Thyroid gland (tissue), 4 donors: ENCODE results near the gene PATZ1. TPM values are rescaled to one million over a fixed set of nuclear protein-coding genes. Genes with fewer than 3 reads are reported as not detected.

ENCODE experiments used
- DNase-seq, 2 donors: peaks; one replicate each; pipeline ENCODE4 v3.0.0-alpha.2; 2019
- H3K27ac ChIP-seq, 3 donors: fragments of 200-600 bp; sonication (generic); 1 replicate in 2 of 3; 2 replicates in 1 of 3; pipeline ENCODE4 v1.5.1; 2016 to 2019; ENCODE audit warnings: mild to moderate bottlenecking in 1 of 3, moderate library complexity in 1 of 3
- H3K27me3 ChIP-seq: fragments of 200-600 bp; sonication (generic); one replicate; pipeline ENCODE4 v1.5.1; 2019
- H3K36me3 ChIP-seq, 2 donors: fragments of 200-600 bp; sonication (generic); one replicate each; pipeline ENCODE4 v1.5.1; 2016 to 2019
- H3K4me1 ChIP-seq, 2 donors: fragments of 200-600 bp; sonication (generic); one replicate each; pipeline ENCODE4 v1.5.1; 2017 to 2019
- H3K4me3 ChIP-seq, 3 donors: fragments of 200-600 bp; sonication (generic); replicated peaks in 1 of 3; 1 replicate in 2 of 3; 2 replicates in 1 of 3; pipeline ENCODE4 v1.5.1; 2016; ENCODE audit warnings: mild to moderate bottlenecking in 1 of 3
- H3K9me3 ChIP-seq: fragments of 200-600 bp; sonication (generic); one replicate; pipeline ENCODE4 v1.5.1; 2017
- POLR2A ChIP-seq, 2 donors: fragments of 450-650 bp; IDR thresholded peaks; one replicate each; pipeline ENCODE4 v1.6.1; 2017; ENCODE audit warnings: antibody characterized with exemption in 2 of 2, mild to moderate bottlenecking in 2 of 2, moderate library complexity in 1 of 2
- WGBS, 2 donors: methylation state at CpG; one replicate each; pipeline ENCODE4 v1.1.5; 2017; 5-methylcytosine and 5-hydroxymethylcytosine counted together
- intact Hi-C: fragments of 100-400 bp; cut with DNase I; formaldehyde crosslinking; loops from one replicate; pipeline ENCODE4 v1.15.1; 2023
- total RNA-seq, 4 donors: library from RNA; depleted of rRNA; stranded (reverse); fragments of >200 nt; gene quantifications; one replicate each; pipeline ENCODE4 v1.2.3, GENCODE V29; 2016
- TF ChIP-seq, protein P1 (sequence below), 6 experiments: fragments of 200-600 bp in 3 of 6; fragments of 450-650 bp in 3 of 6; sonication (generic) in 3 of 6; IDR thresholded peaks; one replicate each; pipeline ENCODE4 v1.5.1; 2016 to 2019; ENCODE audit warnings: antibody characterized with exemption in 6 of 6, mild to moderate bottlenecking in 2 of 6, inconsistent platforms in 1 of 6, moderate library complexity in 1 of 6

Gene PATZ1
- total RNA-seq, 4 donors from 2014 or later, result 33.6 to 54.7 (median 46.1) TPM

DNA sequence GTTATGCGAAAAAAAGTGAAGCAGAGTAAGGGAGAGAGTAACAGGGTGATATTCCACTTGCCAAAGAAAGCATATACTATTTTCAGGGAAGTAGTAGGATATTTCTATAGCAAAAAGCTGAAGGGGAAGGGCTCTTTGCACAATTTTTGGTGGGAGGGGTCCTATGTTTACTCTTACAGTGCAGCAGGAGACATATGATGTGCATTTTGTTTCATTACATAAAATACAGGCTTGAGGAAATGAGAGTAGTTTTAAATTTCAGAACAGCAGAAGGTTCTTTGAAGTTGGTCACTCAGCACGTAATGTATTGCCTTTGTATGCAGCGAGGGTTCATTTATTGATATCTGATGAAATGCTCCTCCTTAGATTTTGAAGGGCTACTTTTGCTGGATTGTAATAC lies 50.8 kb downstream of the PATZ1 start:
- H3K4me3 ChIP-seq, result no peak overlapping the region
- intact Hi-C loops, result no loop called here
- no peaks in the 10 kb centered on the region for H3K27me3 ChIP-seq
- peaks cover 21 to 44% of the 10 kb centered on the region in 2 donors for H3K4me1 ChIP-seq
- TF ChIP-seq POLR2A (IDR thresholded peaks at IDR 0.05), result no peak
- TF ChIP-seq, protein P1, sequence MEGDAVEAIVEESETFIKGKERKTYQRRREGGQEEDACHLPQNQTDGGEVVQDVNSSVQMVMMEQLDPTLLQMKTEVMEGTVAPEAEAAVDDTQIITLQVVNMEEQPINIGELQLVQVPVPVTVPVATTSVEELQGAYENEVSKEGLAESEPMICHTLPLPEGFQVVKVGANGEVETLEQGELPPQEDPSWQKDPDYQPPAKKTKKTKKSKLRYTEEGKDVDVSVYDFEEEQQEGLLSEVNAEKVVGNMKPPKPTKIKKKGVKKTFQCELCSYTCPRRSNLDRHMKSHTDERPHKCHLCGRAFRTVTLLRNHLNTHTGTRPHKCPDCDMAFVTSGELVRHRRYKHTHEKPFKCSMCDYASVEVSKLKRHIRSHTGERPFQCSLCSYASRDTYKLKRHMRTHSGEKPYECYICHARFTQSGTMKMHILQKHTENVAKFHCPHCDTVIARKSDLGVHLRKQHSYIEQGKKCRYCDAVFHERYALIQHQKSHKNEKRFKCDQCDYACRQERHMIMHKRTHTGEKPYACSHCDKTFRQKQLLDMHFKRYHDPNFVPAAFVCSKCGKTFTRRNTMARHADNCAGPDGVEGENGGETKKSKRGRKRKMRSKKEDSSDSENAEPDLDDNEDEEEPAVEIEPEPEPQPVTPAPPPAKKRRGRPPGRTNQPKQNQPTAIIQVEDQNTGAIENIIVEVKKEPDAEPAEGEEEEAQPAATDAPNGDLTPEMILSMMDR (IDR thresholded peaks at IDR 0.05), result no peak
- DNase-seq, result no peak
- H3K27ac ChIP-seq, result peak overlapping the region; percentile 46 to 80 (median 77)
- WGBS, 2 donors, result 86 to 96% methylated on average over 3 of the region's 3 CpGs
- H3K36me3 ChIP-seq, result no peaks in the 10 kb centered on the region
- no peaks in the 10 kb centered on the region for H3K9me3 ChIP-seq

DNA sequence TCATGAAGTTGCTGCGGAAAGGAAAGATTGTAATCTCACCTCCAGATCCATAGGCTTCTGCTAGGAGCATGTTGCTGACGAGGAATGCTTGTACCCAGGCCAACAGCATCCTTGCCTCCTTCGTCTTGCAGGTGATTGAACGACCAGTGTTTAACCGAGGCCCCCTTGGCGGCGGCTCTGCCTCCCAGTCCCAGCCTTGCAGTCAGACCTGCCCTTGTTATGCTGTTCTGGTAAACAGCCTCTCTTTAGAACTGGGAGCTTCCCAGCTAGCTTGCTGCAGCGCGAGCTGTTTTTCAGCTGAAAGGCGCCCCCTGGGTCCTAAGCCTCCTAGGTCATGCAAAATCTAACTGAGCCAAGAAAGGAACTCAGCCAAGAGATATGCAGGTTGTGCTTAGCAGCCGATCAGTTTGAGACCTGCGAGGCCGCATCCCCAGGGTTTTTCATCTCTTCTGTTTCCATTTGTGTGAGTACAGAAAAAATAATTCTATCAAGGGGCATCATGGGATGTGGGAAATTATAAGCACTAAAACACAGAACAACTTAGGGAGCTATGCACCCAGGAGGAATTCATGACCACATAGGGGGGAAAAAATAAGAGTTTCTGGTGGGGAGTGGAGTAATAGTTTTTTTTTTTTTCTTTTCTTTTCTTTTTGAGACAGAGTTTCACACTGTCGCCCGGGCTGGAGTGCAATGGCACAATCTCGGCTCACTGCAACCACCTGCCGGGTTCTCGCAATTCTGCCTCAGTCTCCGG lies 53.7 kb downstream of the PATZ1 start, which contains the start of gene PIK3IP1:
Gene PIK3IP1 (minus strand): TSS at position 253 of the 754 bp plus-strand sequence. CDS start 144 bp downstream, at position 109.
- peak within 1 kb of the TSS; percentile 82 to 99 (median 97) for H3K27ac ChIP-seq
- no peaks in the 10 kb centered on the region for H3K27me3 ChIP-seq
- 25% methylated on average over 19 of the region's 19 CpGs for WGBS, 2 donors
- TF ChIP-seq, protein P1 (IDR thresholded peaks at IDR 0.05), result peak in 4 of 6 experiments; percentile 47 to 55 (median 53)
- peak; percentile 86 to 98 for TF ChIP-seq POLR2A (IDR thresholded peaks at IDR 0.05)
- DNase-seq, result peak; percentile 93 to 94
- peaks cover 48 to 66% of the 10 kb centered on the region in 2 donors for H3K4me1 ChIP-seq
- intact Hi-C loops, result no loop called here
- peaks cover 0 to 17% of the 10 kb centered on the region in 2 donors for H3K36me3 ChIP-seq
- peak within 1 kb of the TSS; percentile 10 to 52 (median 38) for H3K4me3 ChIP-seq
- H3K9me3 ChIP-seq, result no peaks in the 10 kb centered on the region

DNA sequence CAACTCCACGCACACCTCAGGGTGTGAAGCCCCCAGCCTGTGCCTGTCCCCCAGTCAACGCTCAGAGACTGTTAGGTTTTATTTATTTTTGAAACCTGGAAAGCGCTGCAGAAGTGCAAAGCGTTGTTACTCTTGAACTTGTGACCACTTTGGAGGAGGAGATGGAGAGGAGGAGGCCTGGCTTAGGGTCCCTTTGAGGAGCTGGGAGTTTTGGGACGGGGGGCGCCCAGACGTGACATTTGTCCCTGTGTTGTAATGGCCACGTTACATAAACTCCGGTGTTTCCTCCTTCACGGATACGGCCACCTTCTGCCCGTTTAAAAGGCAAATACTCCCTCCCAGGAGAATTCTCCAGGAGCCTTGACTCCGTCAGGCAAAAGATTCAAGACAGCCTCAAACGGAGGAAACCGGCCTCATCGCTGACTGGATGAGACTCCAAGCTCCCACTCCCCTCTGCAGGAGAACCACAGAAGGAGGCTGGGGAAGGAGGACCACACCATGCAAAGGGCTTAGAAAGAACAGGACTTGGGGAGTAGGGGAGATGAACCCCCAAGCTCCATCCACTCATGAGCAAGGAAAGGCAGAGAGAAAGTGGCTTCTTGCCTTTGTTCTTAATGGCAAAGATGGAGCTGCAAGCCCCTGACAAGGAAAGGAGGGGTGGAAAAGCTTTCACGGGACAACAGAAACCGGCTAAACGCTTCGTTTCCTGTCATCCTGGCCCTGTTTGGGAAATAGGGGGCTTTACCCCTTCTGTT lies 54.5 kb downstream of the PATZ1 start:
- Histone ChIP-seq H3K36me3 (peaks cover 0 to 18% of the 10 kb centered on the region in 2 donors), H3K27me3 (no peaks in the 10 kb centered on the region), H3K9me3 (no peaks in the 10 kb centered on the region), H3K4me1 (peaks cover 48 to 60% of the 10 kb centered on the region in 2 donors), H3K27ac (peak overlapping the region; percentile 82 to 99 (median 97)), H3K4me3 (peak overlapping the region; percentile 10 to 52 (median 38))
- no peak for TF ChIP-seq POLR2A (IDR thresholded peaks at IDR 0.05)
- TF ChIP-seq, protein P1 (IDR thresholded peaks at IDR 0.05), result no peak
- intact Hi-C loops, result no loop called here
- DNase-seq, result peak; percentile 34 to 47
- 1 to 2% methylated on average over 18 to 20 of the region's 20 CpGs for WGBS, 2 donors

- 1 to 2% methylated on average over 19 to 32 of the region's 95 CpGs for WGBS, 2 donors
- Histone ChIP-seq H3K4me1 (peaks cover 47 to 53% of the 10 kb centered on the region in 2 donors), H3K27me3 (no peaks in the 10 kb centered on the region)
These were observed 55.4 kb downstream of the PATZ1 start for GRCh38 chr22:31290494-31291471.

More at GRCh38 chr22:31290494-31291471, 55.4 kb downstream of the PATZ1 start:
- DNase-seq, result peak; percentile 98 to 99
- Histone ChIP-seq H3K36me3 (peaks cover under 1 to 27% of the 10 kb centered on the region in 2 donors), H3K4me3 (peak overlapping the region; percentile 22 to 52 (median 25)), H3K9me3 (no peaks in the 10 kb centered on the region), H3K27ac (peak overlapping the region; percentile 95 to 99 (median 97))
- TF ChIP-seq, protein P1 (IDR thresholded peaks at IDR 0.05), result no peak
- TF ChIP-seq POLR2A (IDR thresholded peaks at IDR 0.05), result peak; percentile 79 to 99
- intact Hi-C loops, result no loop called here
